Measurements from ENCODE around the gene EXOG.

- TF ChIP-seq, protein P1, sequence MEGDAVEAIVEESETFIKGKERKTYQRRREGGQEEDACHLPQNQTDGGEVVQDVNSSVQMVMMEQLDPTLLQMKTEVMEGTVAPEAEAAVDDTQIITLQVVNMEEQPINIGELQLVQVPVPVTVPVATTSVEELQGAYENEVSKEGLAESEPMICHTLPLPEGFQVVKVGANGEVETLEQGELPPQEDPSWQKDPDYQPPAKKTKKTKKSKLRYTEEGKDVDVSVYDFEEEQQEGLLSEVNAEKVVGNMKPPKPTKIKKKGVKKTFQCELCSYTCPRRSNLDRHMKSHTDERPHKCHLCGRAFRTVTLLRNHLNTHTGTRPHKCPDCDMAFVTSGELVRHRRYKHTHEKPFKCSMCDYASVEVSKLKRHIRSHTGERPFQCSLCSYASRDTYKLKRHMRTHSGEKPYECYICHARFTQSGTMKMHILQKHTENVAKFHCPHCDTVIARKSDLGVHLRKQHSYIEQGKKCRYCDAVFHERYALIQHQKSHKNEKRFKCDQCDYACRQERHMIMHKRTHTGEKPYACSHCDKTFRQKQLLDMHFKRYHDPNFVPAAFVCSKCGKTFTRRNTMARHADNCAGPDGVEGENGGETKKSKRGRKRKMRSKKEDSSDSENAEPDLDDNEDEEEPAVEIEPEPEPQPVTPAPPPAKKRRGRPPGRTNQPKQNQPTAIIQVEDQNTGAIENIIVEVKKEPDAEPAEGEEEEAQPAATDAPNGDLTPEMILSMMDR (CRISPR knock-in tag; IDR thresholded peaks at IDR 0.05): no peak
- TF ChIP-seq ASH2L (IDR thresholded peaks at IDR 0.05; ENCODE audit: insufficient read length, low read depth, low read length) (no peak), GRHL1 (CRISPR knock-in tag; conservative IDR thresholded peaks at IDR 0.05) (no peak), ZBTB26 (CRISPR knock-in tag; IDR thresholded peaks at IDR 0.05; ENCODE audit: borderline replicate concordance) (no peak), SMAD3 (CRISPR knock-in tag; IDR thresholded peaks at IDR 0.05) (no peak)
Measured at GRCh38 chr3:38564631-38565338, 68.6 kb downstream of the EXOG start.
